Measurements from ENCODE around the gene DIPK1C.

DIPK1C gene

DNA sequence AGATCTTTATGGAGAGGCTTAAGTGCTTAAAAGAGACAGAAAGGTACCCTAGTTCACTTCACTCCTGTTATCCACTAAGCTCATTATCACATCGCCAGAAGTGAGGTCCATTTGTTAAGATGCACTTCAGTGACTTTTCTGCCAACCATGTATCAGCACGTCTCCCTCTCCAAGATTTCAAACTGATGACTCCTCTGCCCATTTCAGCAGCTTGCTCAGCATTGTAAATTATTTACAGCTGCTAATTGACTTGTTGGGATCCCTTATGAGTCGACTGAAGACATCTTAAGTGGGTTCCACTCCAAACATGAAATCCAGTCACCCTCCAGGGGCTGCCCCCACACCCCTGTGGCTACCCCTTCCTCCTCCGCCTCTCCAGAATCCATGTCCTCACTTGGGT, 37.3 kb downstream of the DIPK1C start:
- TF ChIP-seq, protein P1, sequence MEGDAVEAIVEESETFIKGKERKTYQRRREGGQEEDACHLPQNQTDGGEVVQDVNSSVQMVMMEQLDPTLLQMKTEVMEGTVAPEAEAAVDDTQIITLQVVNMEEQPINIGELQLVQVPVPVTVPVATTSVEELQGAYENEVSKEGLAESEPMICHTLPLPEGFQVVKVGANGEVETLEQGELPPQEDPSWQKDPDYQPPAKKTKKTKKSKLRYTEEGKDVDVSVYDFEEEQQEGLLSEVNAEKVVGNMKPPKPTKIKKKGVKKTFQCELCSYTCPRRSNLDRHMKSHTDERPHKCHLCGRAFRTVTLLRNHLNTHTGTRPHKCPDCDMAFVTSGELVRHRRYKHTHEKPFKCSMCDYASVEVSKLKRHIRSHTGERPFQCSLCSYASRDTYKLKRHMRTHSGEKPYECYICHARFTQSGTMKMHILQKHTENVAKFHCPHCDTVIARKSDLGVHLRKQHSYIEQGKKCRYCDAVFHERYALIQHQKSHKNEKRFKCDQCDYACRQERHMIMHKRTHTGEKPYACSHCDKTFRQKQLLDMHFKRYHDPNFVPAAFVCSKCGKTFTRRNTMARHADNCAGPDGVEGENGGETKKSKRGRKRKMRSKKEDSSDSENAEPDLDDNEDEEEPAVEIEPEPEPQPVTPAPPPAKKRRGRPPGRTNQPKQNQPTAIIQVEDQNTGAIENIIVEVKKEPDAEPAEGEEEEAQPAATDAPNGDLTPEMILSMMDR (conservative IDR thresholded peaks at IDR 0.05): no peak
- no peak overlapping the region for H3K27ac ChIP-seq

- TF ChIP-seq, protein P1 (conservative IDR thresholded peaks at IDR 0.05): no peak
- no peak overlapping the region for H3K27ac ChIP-seq
Measured at GRCh38 chr18:74418023-74418422, 39.1 kb downstream of the DIPK1C start.

DNA sequence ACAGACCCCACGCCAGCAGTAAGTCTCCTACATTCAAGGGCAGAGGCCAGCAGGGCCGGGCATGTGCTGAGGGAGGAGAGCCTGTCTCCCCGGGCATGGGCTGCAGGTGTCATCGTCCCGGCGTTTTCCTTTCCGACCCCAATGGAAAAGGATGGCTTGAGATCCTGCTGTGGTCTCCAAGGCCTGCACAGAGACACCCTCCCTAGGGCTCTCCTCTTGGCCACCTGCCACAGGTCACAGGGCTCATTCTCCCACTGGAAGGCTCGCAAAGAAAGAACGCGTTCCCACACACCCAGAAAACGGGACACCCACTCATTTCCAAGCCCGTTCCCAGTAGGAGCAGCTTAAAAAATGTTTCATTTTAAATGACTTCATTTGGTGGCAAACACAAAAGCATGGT, 41.0 kb downstream of the DIPK1C start:
- H3K27ac ChIP-seq: no peak overlapping the region
- TF ChIP-seq, protein P1 (conservative IDR thresholded peaks at IDR 0.05): no peak

DNA sequence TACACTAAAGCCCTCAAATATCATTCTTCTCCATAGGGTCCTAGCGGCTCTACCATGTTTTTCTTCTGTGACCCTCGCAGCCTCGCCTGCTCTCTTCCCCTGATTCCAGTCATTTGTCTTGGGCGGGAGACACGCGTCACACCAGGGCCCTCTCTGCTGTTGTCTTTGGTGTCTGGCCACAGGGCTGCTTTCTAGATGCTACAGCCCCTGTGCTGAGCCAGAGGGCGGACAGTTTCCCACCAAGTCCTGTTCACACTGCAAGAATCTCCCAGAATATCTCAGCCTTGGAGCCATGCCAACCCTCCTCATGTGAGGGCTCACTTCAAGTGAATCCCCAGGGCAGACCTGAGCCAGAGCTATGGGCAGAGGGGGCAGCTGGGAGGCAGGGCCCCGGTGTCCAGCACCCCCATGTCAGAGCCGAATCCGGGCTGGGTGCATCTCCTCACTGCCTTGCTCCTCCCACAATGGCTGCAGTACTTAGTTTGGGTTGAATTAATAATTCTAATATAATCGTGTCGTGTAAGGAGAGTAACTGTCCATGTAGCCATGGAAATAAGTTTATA, 42.1 kb downstream of the DIPK1C start:
- no peak overlapping the region for H3K27ac ChIP-seq
- TF ChIP-seq, protein P1 (conservative IDR thresholded peaks at IDR 0.05): no peak

DNA sequence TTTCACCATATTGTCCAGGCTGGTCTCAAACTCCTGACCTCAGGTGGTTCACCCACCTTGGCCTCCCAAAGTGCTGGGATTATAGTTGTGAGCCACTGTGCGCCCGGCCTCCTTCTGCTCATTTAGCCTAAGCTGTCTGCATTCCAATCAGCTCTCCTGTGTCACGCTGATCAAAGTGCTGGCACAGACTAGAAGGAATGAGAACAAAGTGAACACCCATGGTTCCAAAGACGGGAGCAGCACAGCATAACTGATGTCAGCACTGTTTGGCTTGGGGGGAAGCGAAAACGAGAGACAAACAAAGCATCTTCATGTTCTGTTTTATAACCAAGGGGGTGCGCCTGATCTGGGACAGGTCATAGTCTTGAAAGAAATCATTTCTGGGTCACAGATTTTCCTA, 43.3 kb downstream of the DIPK1C start:
- no peak overlapping the region for H3K27ac ChIP-seq
- TF ChIP-seq, protein P1 (conservative IDR thresholded peaks at IDR 0.05): no peak

GRCh38 chr18:74412116-74412880, 44.8 kb downstream of the DIPK1C start:
- no peak overlapping the region for H3K27ac ChIP-seq
- TF ChIP-seq, protein P1 (conservative IDR thresholded peaks at IDR 0.05): no peak

DNA sequence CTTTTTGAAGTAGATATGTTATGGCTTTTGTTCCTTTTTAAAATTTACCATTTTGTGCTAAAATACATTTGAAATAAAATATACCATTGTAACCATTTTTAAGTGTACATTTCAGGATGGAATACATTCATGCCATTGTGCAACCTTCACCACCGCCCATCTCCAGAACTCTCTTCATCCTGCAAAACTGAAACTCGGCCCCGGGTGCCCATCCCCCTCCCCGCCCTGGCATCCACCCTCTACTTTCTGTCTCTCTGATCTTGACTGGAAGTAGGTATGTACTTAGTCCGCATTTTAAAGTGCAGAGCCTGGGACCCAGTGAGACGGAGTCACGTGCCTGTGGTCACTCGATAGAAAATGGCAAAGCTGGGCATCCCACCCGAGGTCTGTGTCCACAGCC, 45.6 kb downstream of the DIPK1C start:
- H3K27ac ChIP-seq: no peak overlapping the region
- TF ChIP-seq, protein P1 (conservative IDR thresholded peaks at IDR 0.05): no peak

Data from VCaP (cell line).